ENCODE measurements around the gene FKBP8. TPM values are rescaled to one million over a fixed set of nuclear protein-coding genes. Genes with fewer than 3 reads are reported as not detected.

Gene FKBP8
- polyA plus RNA-seq, 1 donor (not counting 4 experiments of a cell fraction or from before 2014, with no cell fraction given), result 115 TPM

GRCh38 chr19:18559685-18560084, 16.3 kb upstream of the FKBP8 start:
- Histone ChIP-seq H2AFZ (ENCODE audit: control insufficient read depth, low read length) (no peak overlapping the region), H3K9me1 (ENCODE audit: control insufficient read depth, extremely low read depth, insufficient read depth, low read length) (no peaks in the 10 kb centered on the region), H3K9me3 (ENCODE audit: control insufficient read depth, low read depth, low read length) (no peaks in the 10 kb centered on the region), H3K36me3 (ENCODE audit: control insufficient read depth in 2 of 2, extremely low read depth in 1 of 2, insufficient read depth in 2 of 2, low read length in 2 of 2) (peaks cover 19 to 21% of the 10 kb centered on the region in 2 experiments), H3K4me1 (ENCODE audit: control insufficient read depth, extremely low read depth, insufficient read depth, low read length) (peaks cover 11% of the 10 kb centered on the region), H3K9ac (ENCODE audit: control insufficient read depth, extremely low read depth, insufficient read depth, low read length) (no peak overlapping the region), H3K27me3 (ENCODE audit: control insufficient read depth, extremely low read depth, insufficient read depth, low read length) (no peaks in the 10 kb centered on the region), H3K79me2 (ENCODE audit: control insufficient read depth, insufficient read depth, low read length) (peaks cover 34% of the 10 kb centered on the region), H4K20me1 (ENCODE audit: control insufficient read depth, extremely low read depth, insufficient read depth, low read length) (no peaks in the 10 kb centered on the region), H3K4me3 (ENCODE audit: control insufficient read depth in 2 of 3, extremely low read depth in 1 of 3, insufficient read depth in 2 of 3, low read depth in 1 of 3, low read length in 3 of 3) (no peak overlapping the region), H3K27ac (ENCODE audit: control insufficient read depth, insufficient read depth, low read length) (no peak overlapping the region), H3K4me2 (ENCODE audit: control insufficient read depth, extremely low read depth, insufficient read depth, low read depth, low read length) (peak overlapping the region; percentile 100)
- TF ChIP-seq EZH2 (IDR thresholded peaks at IDR 0.05; ENCODE audit: low read length) (no peak), CTCF (optimal IDR thresholded peaks at IDR 0.05 in 1 of 3, IDR thresholded peaks at IDR 0.05 in 1 of 3, conservative IDR thresholded peaks at IDR 0.05 in 1 of 3; ENCODE audit: extremely low read depth in 1 of 3, insufficient read depth in 2 of 3, low read length in 3 of 3) (no peak)
- FAIRE-seq, result no peak
- DNase-seq (ENCODE audit: low read depth, low spot score), result no peak
- dilution Hi-C loops (cut with MboI; ENCODE audit: extremely low pct_ligation_motif_present, low sequenced_read_pairs), result no loop called here

- Histone ChIP-seq H2AFZ (ENCODE audit: control insufficient read depth, low read length) (no peak overlapping the region), H3K4me3 (ENCODE audit: control insufficient read depth in 2 of 3, extremely low read depth in 1 of 3, insufficient read depth in 2 of 3, low read depth in 1 of 3, low read length in 3 of 3) (peak overlapping the region; percentile 87 to 100 (median 98)), H3K27ac (ENCODE audit: control insufficient read depth, insufficient read depth, low read length) (peak overlapping the region; percentile 86), H3K36me3 (ENCODE audit: control insufficient read depth in 2 of 2, extremely low read depth in 1 of 2, insufficient read depth in 2 of 2, low read length in 2 of 2) (peaks cover 11 to 18% of the 10 kb centered on the region in 2 experiments), H3K9ac (ENCODE audit: control insufficient read depth, extremely low read depth, insufficient read depth, low read length) (peak overlapping the region; percentile 93), H3K9me1 (ENCODE audit: control insufficient read depth, extremely low read depth, insufficient read depth, low read length) (no peaks in the 10 kb centered on the region), H3K27me3 (ENCODE audit: control insufficient read depth, extremely low read depth, insufficient read depth, low read length) (no peaks in the 10 kb centered on the region), H4K20me1 (ENCODE audit: control insufficient read depth, extremely low read depth, insufficient read depth, low read length) (no peaks in the 10 kb centered on the region), H3K79me2 (ENCODE audit: control insufficient read depth, insufficient read depth, low read length) (peaks cover 34% of the 10 kb centered on the region), H3K4me1 (ENCODE audit: control insufficient read depth, extremely low read depth, insufficient read depth, low read length) (peaks cover 11% of the 10 kb centered on the region), H3K9me3 (ENCODE audit: control insufficient read depth, low read depth, low read length) (no peaks in the 10 kb centered on the region), H3K4me2 (ENCODE audit: control insufficient read depth, extremely low read depth, insufficient read depth, low read depth, low read length) (peak overlapping the region; percentile 100)
- FAIRE-seq (no peak), DNase-seq (ENCODE audit: low read depth, low spot score) (no peak)
- TF ChIP-seq EZH2 (IDR thresholded peaks at IDR 0.05; ENCODE audit: low read length), result no peak
- no peak for TF ChIP-seq CTCF (optimal IDR thresholded peaks at IDR 0.05 in 1 of 3, IDR thresholded peaks at IDR 0.05 in 1 of 3, conservative IDR thresholded peaks at IDR 0.05 in 1 of 3; ENCODE audit: extremely low read depth in 1 of 3, insufficient read depth in 2 of 3, low read length in 3 of 3)
- dilution Hi-C loops (cut with MboI; ENCODE audit: extremely low pct_ligation_motif_present, low sequenced_read_pairs), result no loop called here
Observed at GRCh38 chr19:18558604-18559003, 15.2 kb upstream of the FKBP8 start.

All from keratinocyte (primary cell).